Measurements from ENCODE around the gene FAM110D.

DNA sequence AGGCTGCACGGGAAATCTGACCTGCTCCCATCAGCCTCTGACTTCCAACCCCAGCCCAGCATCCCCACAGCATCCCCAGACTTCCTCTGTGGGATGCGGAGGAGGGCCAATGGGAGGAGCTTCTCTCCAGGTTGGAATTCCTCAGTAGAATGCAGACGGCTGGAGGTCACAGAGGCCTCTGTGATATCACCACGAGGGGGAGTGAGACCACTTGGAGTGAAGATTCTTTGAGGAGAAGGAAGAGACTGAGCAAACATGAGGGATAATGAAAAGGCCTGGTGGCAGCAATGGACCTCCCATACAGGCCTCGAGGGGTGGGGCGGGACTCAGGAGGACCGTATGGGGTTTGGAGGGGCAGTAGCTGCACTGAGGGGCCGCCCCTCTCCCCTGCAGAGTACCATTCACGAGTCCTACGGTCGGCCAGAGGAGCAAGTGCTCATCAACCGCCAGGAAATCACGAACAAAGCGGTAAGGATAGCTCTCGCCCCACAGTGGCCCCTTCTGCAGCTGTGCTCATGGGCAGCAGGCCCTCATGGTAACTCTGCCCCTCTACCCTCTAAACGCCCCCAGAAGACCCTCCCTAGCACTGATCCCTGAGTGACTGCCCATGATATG lies 31.6 kb downstream of the FAM110D start, which contains the start of gene CATSPER4:
- TF ChIP-seq, protein P1, sequence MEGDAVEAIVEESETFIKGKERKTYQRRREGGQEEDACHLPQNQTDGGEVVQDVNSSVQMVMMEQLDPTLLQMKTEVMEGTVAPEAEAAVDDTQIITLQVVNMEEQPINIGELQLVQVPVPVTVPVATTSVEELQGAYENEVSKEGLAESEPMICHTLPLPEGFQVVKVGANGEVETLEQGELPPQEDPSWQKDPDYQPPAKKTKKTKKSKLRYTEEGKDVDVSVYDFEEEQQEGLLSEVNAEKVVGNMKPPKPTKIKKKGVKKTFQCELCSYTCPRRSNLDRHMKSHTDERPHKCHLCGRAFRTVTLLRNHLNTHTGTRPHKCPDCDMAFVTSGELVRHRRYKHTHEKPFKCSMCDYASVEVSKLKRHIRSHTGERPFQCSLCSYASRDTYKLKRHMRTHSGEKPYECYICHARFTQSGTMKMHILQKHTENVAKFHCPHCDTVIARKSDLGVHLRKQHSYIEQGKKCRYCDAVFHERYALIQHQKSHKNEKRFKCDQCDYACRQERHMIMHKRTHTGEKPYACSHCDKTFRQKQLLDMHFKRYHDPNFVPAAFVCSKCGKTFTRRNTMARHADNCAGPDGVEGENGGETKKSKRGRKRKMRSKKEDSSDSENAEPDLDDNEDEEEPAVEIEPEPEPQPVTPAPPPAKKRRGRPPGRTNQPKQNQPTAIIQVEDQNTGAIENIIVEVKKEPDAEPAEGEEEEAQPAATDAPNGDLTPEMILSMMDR (IDR thresholded peaks at IDR 0.05; ENCODE audit: poor library complexity, severe bottlenecking), result peak; percentile 24
- TF ChIP-seq EP300 (conservative IDR thresholded peaks at IDR 0.05; ENCODE audit: poor library complexity, severe bottlenecking) (no peak), RAD21 (conservative IDR thresholded peaks at IDR 0.05) (peak; percentile 19), POLR2AphosphoS5 (IDR thresholded peaks at IDR 0.05) (no peak), EZH2 (IDR thresholded peaks at IDR 0.05; ENCODE audit: borderline replicate concordance, insufficient read depth, low read length, poor library complexity, severe bottlenecking) (no peak), TAF1 (IDR thresholded peaks at IDR 0.05; ENCODE audit: low read depth) (no peak)
- TF ChIP-seq, protein P2, sequence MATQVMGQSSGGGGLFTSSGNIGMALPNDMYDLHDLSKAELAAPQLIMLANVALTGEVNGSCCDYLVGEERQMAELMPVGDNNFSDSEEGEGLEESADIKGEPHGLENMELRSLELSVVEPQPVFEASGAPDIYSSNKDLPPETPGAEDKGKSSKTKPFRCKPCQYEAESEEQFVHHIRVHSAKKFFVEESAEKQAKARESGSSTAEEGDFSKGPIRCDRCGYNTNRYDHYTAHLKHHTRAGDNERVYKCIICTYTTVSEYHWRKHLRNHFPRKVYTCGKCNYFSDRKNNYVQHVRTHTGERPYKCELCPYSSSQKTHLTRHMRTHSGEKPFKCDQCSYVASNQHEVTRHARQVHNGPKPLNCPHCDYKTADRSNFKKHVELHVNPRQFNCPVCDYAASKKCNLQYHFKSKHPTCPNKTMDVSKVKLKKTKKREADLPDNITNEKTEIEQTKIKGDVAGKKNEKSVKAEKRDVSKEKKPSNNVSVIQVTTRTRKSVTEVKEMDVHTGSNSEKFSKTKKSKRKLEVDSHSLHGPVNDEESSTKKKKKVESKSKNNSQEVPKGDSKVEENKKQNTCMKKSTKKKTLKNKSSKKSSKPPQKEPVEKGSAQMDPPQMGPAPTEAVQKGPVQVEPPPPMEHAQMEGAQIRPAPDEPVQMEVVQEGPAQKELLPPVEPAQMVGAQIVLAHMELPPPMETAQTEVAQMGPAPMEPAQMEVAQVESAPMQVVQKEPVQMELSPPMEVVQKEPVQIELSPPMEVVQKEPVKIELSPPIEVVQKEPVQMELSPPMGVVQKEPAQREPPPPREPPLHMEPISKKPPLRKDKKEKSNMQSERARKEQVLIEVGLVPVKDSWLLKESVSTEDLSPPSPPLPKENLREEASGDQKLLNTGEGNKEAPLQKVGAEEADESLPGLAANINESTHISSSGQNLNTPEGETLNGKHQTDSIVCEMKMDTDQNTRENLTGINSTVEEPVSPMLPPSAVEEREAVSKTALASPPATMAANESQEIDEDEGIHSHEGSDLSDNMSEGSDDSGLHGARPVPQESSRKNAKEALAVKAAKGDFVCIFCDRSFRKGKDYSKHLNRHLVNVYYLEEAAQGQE (IDR thresholded peaks at IDR 0.05; ENCODE audit: borderline replicate concordance), result no peak
